Cardiac septum (tissue), 1 donor: Measurements from ENCODE around the gene SLC46A2. TPM values are rescaled to one million over a fixed set of nuclear protein-coding genes. Genes with fewer than 3 reads are reported as not detected.

Experiments used
- DNase-seq: peaks from one replicate; pipeline ENCODE4 v3.0.0-alpha.2; 2020; ENCODE audit warnings: low spot score
- intact Hi-C: fragments of 100-400 bp; cut with DNase I; formaldehyde crosslinking; loops from one replicate; pipeline ENCODE4 v1.14.0; 2022
- total RNA-seq: library from RNA; stranded (reverse); fragmentation: NEBNext Ultra II Directional; extraction: Animal tissue kit (Norgen Biotek cat#: 25700); gene quantifications from one replicate; pipeline ENCODE4 v1.2.1, GENCODE V29; 2021
- donor health status: DM: no; HTN: no; CAD: no.

Gene SLC46A2
- total RNA-seq, 1 donor from 2014 or later, result 0.16 TPM

GRCh38 chr9:112891521-112891920, 845 bp upstream of the SLC46A2 start:
- no peak for DNase-seq
- intact Hi-C loops, result no loop called here

GRCh38 chr9:112887381-112887780, 3.3 kb downstream of the SLC46A2 start:
- no peak for DNase-seq
- intact Hi-C loops, result no loop called here

- intact Hi-C loops, result no loop called here
- DNase-seq, result no peak
Observed at GRCh38 chr9:112886351-112886750, 4.3 kb downstream of the SLC46A2 start.

- DNase-seq, result no peak
- intact Hi-C loops, result no loop called here
Observed at GRCh38 chr9:112885324-112885723, 5.4 kb downstream of the SLC46A2 start.

- DNase-seq, result no peak
- intact Hi-C loops, result no loop called here
Observed at GRCh38 chr9:112884721-112885120, 6.0 kb downstream of the SLC46A2 start.

GRCh38 chr9:112884101-112884500, 6.6 kb downstream of the SLC46A2 start:
- intact Hi-C loops, result no loop called here
- DNase-seq, result no peak

GRCh38 chr9:112881331-112881730, 9.3 kb downstream of the SLC46A2 start:
- no peak for DNase-seq
- intact Hi-C loops, result no loop called here

GRCh38 chr9:112880650-112881049, 10.0 kb downstream of the SLC46A2 start:
- DNase-seq, result no peak
- intact Hi-C loops, result no loop called here

GRCh38 chr9:112878752-112879151, 11.9 kb downstream of the SLC46A2 start:
- intact Hi-C loops, result no loop called here
- DNase-seq, result no peak

GRCh38 chr9:112873773-112874405, 16.8 kb downstream of the SLC46A2 start:
- DNase-seq, result no peak
- intact Hi-C loops, result no loop called here

GRCh38 chr9:112872019-112872418, 18.7 kb downstream of the SLC46A2 start:
- intact Hi-C loops, result no loop called here

GRCh38 chr9:112870556-112870955, 20.1 kb downstream of the SLC46A2 start:
- peak; percentile 12 for DNase-seq
- intact Hi-C loops, result no loop called here

More at GRCh38 chr9:112872019-112872418, 18.7 kb downstream of the SLC46A2 start:
- DNase-seq, result peak; percentile 29

- intact Hi-C loops, result no loop called here
- DNase-seq, result no peak
Observed at GRCh38 chr9:112869917-112870316, 20.8 kb downstream of the SLC46A2 start.

- intact Hi-C loops, result no loop called here
- peak; percentile 36 for DNase-seq
Observed at GRCh38 chr9:112869041-112869529, 21.6 kb downstream of the SLC46A2 start.

GRCh38 chr9:112868461-112868860, 22.2 kb downstream of the SLC46A2 start:
- peak; percentile 1 for DNase-seq
- intact Hi-C loops, result no loop called here

GRCh38 chr9:112867275-112867991, 23.2 kb downstream of the SLC46A2 start:
- intact Hi-C loops, result no loop called here
- DNase-seq, result no peak

GRCh38 chr9:112866662-112867274, 23.9 kb downstream of the SLC46A2 start:
- no peak for DNase-seq
- intact Hi-C loops, result no loop called here

GRCh38 chr9:112864982-112865381, 25.7 kb downstream of the SLC46A2 start:
- intact Hi-C loops, result no loop called here

GRCh38 chr9:112864403-112864802, 26.3 kb downstream of the SLC46A2 start:
- DNase-seq, result peak; percentile 49
- intact Hi-C loops, result no loop called here

More at GRCh38 chr9:112864982-112865381, 25.7 kb downstream of the SLC46A2 start:
- no peak for DNase-seq

- intact Hi-C loops, result no loop called here
Observed at GRCh38 chr9:112863746-112864145, 26.9 kb downstream of the SLC46A2 start.

GRCh38 chr9:112863214-112863613, 27.5 kb downstream of the SLC46A2 start:
- intact Hi-C loops, result no loop called here
- peak; percentile 78 for DNase-seq

More at GRCh38 chr9:112863746-112864145, 26.9 kb downstream of the SLC46A2 start:
- DNase-seq, result peak; percentile 4
